ENCODE results near the gene RBL2. TPM values are rescaled to one million over a fixed set of nuclear protein-coding genes. Genes with fewer than 3 reads are reported as not detected.

The RBL2 gene
- total RNA-seq, 1 donor from 2014 or later = 96.5 TPM

- TF ChIP-seq CTCF (IDR thresholded peaks at IDR 0.05) = no peak
- DNase-seq = no peak
- Histone ChIP-seq H3K36me3 (peaks cover 50% of the 10 kb centered on the region), H3K9me3 (no peaks in the 10 kb centered on the region), H3K4me3 (no peak overlapping the region), H3K4me1 (peaks cover 21% of the 10 kb centered on the region), H3K27me3 (ENCODE audit: low read depth) (no peaks in the 10 kb centered on the region), H3K27ac (no peak overlapping the region)
- intact Hi-C loops (cut with DNase I) = no loop called here
- no peak for ATAC-seq
These were observed 5.9 kb downstream of the RBL2 start for GRCh38 chr16:53440125-53440524.

- intact Hi-C loops (cut with DNase I) = no loop called here
- Histone ChIP-seq H3K36me3 (peaks cover 92% of the 10 kb centered on the region), H3K27me3 (ENCODE audit: low read depth) (no peaks in the 10 kb centered on the region), H3K4me3 (no peak overlapping the region), H3K27ac (no peak overlapping the region), H3K4me1 (no peaks in the 10 kb centered on the region), H3K9me3 (no peaks in the 10 kb centered on the region)
- DNase-seq (no peak), ATAC-seq (peak; percentile 47 to 56)
- no peak for TF ChIP-seq CTCF (IDR thresholded peaks at IDR 0.05)
These were observed 11.3 kb downstream of the RBL2 start for GRCh38 chr16:53445534-53445933.

GRCh38 chr16:53446090-53446489 lies 11.8 kb downstream of the RBL2 start:
- Histone ChIP-seq H3K4me3 (no peak overlapping the region), H3K27me3 (ENCODE audit: low read depth) (no peaks in the 10 kb centered on the region), H3K4me1 (no peaks in the 10 kb centered on the region), H3K9me3 (no peaks in the 10 kb centered on the region), H3K27ac (no peak overlapping the region), H3K36me3 (peaks cover 87% of the 10 kb centered on the region)
- intact Hi-C loops (cut with DNase I) = no loop called here
- ATAC-seq (no peak), DNase-seq (no peak)
- no peak for TF ChIP-seq CTCF (IDR thresholded peaks at IDR 0.05)

- ATAC-seq (no peak), DNase-seq (no peak)
- Histone ChIP-seq H3K4me1 (no peaks in the 10 kb centered on the region), H3K27ac (no peak overlapping the region), H3K4me3 (no peak overlapping the region), H3K27me3 (ENCODE audit: low read depth) (no peaks in the 10 kb centered on the region), H3K9me3 (no peaks in the 10 kb centered on the region), H3K36me3 (peaks cover 89% of the 10 kb centered on the region)
- no peak for TF ChIP-seq CTCF (IDR thresholded peaks at IDR 0.05)
- intact Hi-C loops (cut with DNase I) = no loop called here
These were observed 15.7 kb downstream of the RBL2 start for GRCh38 chr16:53449816-53450517.

GRCh38 chr16:53453928-53454327 lies 19.7 kb downstream of the RBL2 start:
- H3K27ac ChIP-seq = no peak overlapping the region
- H3K4me1 ChIP-seq = peaks cover 4% of the 10 kb centered on the region
- no peak for TF ChIP-seq CTCF (IDR thresholded peaks at IDR 0.05)
- no peak for ATAC-seq
- no peak for DNase-seq
- peaks cover 86% of the 10 kb centered on the region for H3K36me3 ChIP-seq
- no peaks in the 10 kb centered on the region for H3K9me3 ChIP-seq
- H3K4me3 ChIP-seq = no peak overlapping the region
- intact Hi-C loops (cut with DNase I) = no loop called here
- H3K27me3 ChIP-seq (ENCODE audit: low read depth) = no peaks in the 10 kb centered on the region

Measured in lower lobe of right lung (tissue), 2 donors.